Neural progenitor cell (in vitro differentiated cells): ENCODE results near the gene HAUS8. TPM values are rescaled to one million over a fixed set of nuclear protein-coding genes. Genes with fewer than 3 reads are reported as not detected.

Experiments
- DNase-seq: peaks from one replicate; pipeline ENCODE4 v3.0.0-alpha.2; 2016; ENCODE audit warnings: low spot score
- H2AFZ ChIP-seq: fragments of 200-600 bp; sonication (generic); replicated peaks from 2 replicates; pipeline ENCODE4 v1.6.1; 2016; ENCODE audit warnings: antibody characterized with exemption
- H3F3A ChIP-seq: fragments of 200-600 bp; sonication (generic); 2 replicates; pipeline ENCODE4 v1.6.1; 2016; ENCODE audit warnings: antibody characterized with exemption, low read depth
- H3K27ac ChIP-seq: fragments of 200-600 bp; sonication (generic); 2 replicates; pipeline ENCODE4 v1.5.1; 2016; ENCODE audit warnings: mild to moderate bottlenecking
- H3K27me3 ChIP-seq: fragments of 200-600 bp; sonication (generic); 2 replicates; pipeline ENCODE4 v1.6.1; 2016; ENCODE audit warnings: mild to moderate bottlenecking, moderate library complexity
- H3K36me3 ChIP-seq: fragments of 200-600 bp; sonication (generic); 2 replicates; pipeline ENCODE4 v1.5.1; 2016
- H3K4me1 ChIP-seq: fragments of 200-600 bp; sonication (generic); 2 replicates; pipeline ENCODE4 v1.6.1; 2016; ENCODE audit warnings: mixed run types
- H3K4me2 ChIP-seq: fragments of 200-600 bp; sonication (generic); 2 replicates; pipeline ENCODE4 v1.6.1; 2016
- H3K4me3 ChIP-seq: fragments of 200-600 bp; sonication (generic); 2 replicates; pipeline ENCODE4 v1.5.1; 2016
- H3K79me2 ChIP-seq: fragments of 200-600 bp; sonication (generic); 2 replicates; pipeline ENCODE4 v1.6.1; 2016; ENCODE audit warnings: low read depth
- H3K9ac ChIP-seq: fragments of 200-600 bp; sonication (generic); 2 replicates; pipeline ENCODE4 v1.6.1; 2016
- H3K9me3 ChIP-seq: fragments of 200-600 bp; sonication (generic); 2 replicates; pipeline ENCODE4 v1.5.1; 2016; ENCODE audit warnings: low read depth
- H4K20me1 ChIP-seq: fragments of 200-600 bp; sonication (generic); 2 replicates; pipeline ENCODE4 v1.6.1; 2016; ENCODE audit warnings: low read depth
- H3K27ac Mint-ChIP-seq: 3 replicates; pipeline ENCODE4 v1.8.0; 2021; ENCODE audit warnings: mixed read lengths
- H3K27me3 Mint-ChIP-seq: 2 replicates; pipeline ENCODE4 v1.8.0; 2022; ENCODE audit warnings: low read depth, mild to moderate bottlenecking, inconsistent platforms, moderate library complexity, mixed read lengths; ENCODE audit not compliant: insufficient read depth
- H3K36me3 Mint-ChIP-seq: 3 replicates; pipeline ENCODE4 v1.8.0; 2021; ENCODE audit warnings: mixed read lengths
- H3K4me1 Mint-ChIP-seq: 3 replicates; pipeline ENCODE4 v1.8.0; 2021; ENCODE audit warnings: mixed read lengths
- H3K4me3 Mint-ChIP-seq: 3 replicates; pipeline ENCODE4 v1.8.0; 2021; ENCODE audit warnings: mild to moderate bottlenecking, moderate library complexity, mixed read lengths
- H3K9me3 Mint-ChIP-seq: 3 replicates; pipeline ENCODE4 v1.8.0; 2020; ENCODE audit warnings: mixed read lengths
- CTCF ChIP-seq: fragments of 200-600 bp; sonication (generic); IDR thresholded peaks from 2 replicates; pipeline ENCODE4 v1.5.1; 2017; ENCODE audit warnings: antibody characterized with exemption, mild to moderate bottlenecking
- EZH2 ChIP-seq: fragments of 200-600 bp; sonication (generic); IDR thresholded peaks from 2 replicates; pipeline ENCODE4 v1.6.1; 2017; ENCODE audit warnings: antibody characterized with exemption, mild to moderate bottlenecking, moderate library complexity
- EZH2phosphoT487 ChIP-seq: fragments of 200-600 bp; sonication (generic); IDR thresholded peaks from 2 replicates; pipeline ENCODE4 v1.6.1; 2017; ENCODE audit warnings: antibody characterized with exemption
- total RNA-seq: library from RNA; depleted of rRNA; stranded (reverse); fragments of >200 nt; gene quantifications from 2 replicates; pipeline ENCODE4 v1.2.3, GENCODE V29; 2015; ENCODE audit warnings: low replicate concordance

The HAUS8 gene
- total RNA-seq, 1 donor from 2014 or later, result 15.6 TPM

- H3F3A ChIP-seq, result peaks cover 16% of the 10 kb centered on the region
- no peaks in the 10 kb centered on the region for H3K9me3 Mint-ChIP-seq
- H3K4me3 Mint-ChIP-seq, result no peak overlapping the region
Observed at GRCh38 chr19:17037966-17038500, 37.2 kb downstream of the HAUS8 start.

DNA sequence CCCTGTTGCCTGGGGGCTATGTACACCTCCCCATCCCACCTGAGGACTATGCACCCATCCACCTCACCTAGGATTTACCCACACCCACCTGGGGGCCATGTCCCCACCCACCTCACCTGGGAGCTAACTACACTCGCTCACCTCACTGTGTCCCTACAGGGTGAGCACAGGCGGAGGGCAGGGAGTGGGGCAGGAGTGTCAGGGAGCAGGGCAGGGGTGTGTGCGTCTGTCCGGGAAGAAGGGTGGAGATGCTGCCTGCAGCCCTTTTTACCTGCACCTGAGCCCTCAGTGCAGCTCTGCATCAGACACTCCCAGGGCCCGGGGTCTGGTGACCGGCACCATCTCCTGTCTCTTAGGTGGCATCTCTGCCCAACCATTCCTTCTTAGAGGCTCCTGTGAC lies 38.1 kb downstream of the HAUS8 start:
- no peaks in the 10 kb centered on the region for H3K9me3 Mint-ChIP-seq
- H3K27me3 Mint-ChIP-seq, result peaks cover 11% of the 10 kb centered on the region
- peaks cover 8% of the 10 kb centered on the region for H3K4me1 ChIP-seq
- no peak for TF ChIP-seq EZH2
- TF ChIP-seq EZH2phosphoT487, result no peak
- no peak for TF ChIP-seq CTCF
- no peak overlapping the region for H3K4me3 Mint-ChIP-seq
- no peak for DNase-seq
- H3K4me1 Mint-ChIP-seq, result peaks cover 7% of the 10 kb centered on the region
- no peak overlapping the region for H2AFZ ChIP-seq
- no peaks in the 10 kb centered on the region for H4K20me1 ChIP-seq
- H3K27me3 ChIP-seq, result no peaks in the 10 kb centered on the region
- no peaks in the 10 kb centered on the region for H3K36me3 ChIP-seq
- no peak overlapping the region for H3K27ac Mint-ChIP-seq
- H3K9me3 ChIP-seq, result no peaks in the 10 kb centered on the region
- H3F3A ChIP-seq, result peaks cover 8% of the 10 kb centered on the region
- H3K27ac ChIP-seq, result no peak overlapping the region
- no peak overlapping the region for H3K4me2 ChIP-seq
- H3K4me3 ChIP-seq, result no peak overlapping the region
- no peak overlapping the region for H3K9ac ChIP-seq
- no peaks in the 10 kb centered on the region for H3K79me2 ChIP-seq
- no peaks in the 10 kb centered on the region for H3K36me3 Mint-ChIP-seq

More at GRCh38 chr19:17037966-17038500, 37.2 kb downstream of the HAUS8 start:
- H3K4me2 ChIP-seq, result no peak overlapping the region
- TF ChIP-seq EZH2phosphoT487, result no peak
- TF ChIP-seq EZH2, result no peak
- TF ChIP-seq CTCF, result no peak
- H3K4me3 ChIP-seq, result no peak overlapping the region
- H3K27ac Mint-ChIP-seq, result no peak overlapping the region
- H2AFZ ChIP-seq, result no peak overlapping the region
- H4K20me1 ChIP-seq, result no peaks in the 10 kb centered on the region
- no peaks in the 10 kb centered on the region for H3K9me3 ChIP-seq
- peaks cover 14% of the 10 kb centered on the region for H3K4me1 ChIP-seq
- no peaks in the 10 kb centered on the region for H3K36me3 ChIP-seq
- peaks cover 11% of the 10 kb centered on the region for H3K27me3 Mint-ChIP-seq
- no peak overlapping the region for H3K27ac ChIP-seq
- H3K36me3 Mint-ChIP-seq, result no peaks in the 10 kb centered on the region
- no peak for DNase-seq
- H3K79me2 ChIP-seq, result no peaks in the 10 kb centered on the region
- H3K27me3 ChIP-seq, result no peaks in the 10 kb centered on the region
- peaks cover 10% of the 10 kb centered on the region for H3K4me1 Mint-ChIP-seq
- H3K9ac ChIP-seq, result no peak overlapping the region

DNA sequence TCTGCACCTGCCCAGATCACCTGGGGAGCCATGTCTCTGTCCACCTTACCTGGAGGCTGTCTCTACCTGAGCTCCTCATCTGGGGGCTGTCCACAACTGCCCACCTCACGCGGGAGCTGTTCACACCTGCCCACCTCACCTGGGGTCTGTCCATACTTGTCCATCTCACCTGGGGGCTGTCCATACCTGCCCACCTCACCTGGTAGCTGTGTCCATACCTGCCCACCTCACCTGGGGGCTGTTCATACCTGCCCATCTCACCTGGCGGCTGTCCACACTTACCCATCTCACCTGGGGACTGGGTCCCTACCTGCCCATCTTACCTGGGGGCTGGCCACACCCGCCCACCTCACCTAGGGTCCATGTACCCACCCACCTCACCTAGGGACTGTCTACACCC lies 38.6 kb downstream of the HAUS8 start:
- Histone ChIP-seq H3K9ac (no peak overlapping the region), H3K4me1 (peaks cover 2% of the 10 kb centered on the region), H2AFZ (no peak overlapping the region), H3K36me3 (no peaks in the 10 kb centered on the region), H3K79me2 (no peaks in the 10 kb centered on the region), H3K27me3 (no peaks in the 10 kb centered on the region), H3K9me3 (no peaks in the 10 kb centered on the region), H3K4me3 (no peak overlapping the region), H3K27ac (no peak overlapping the region), H4K20me1 (no peaks in the 10 kb centered on the region), H3K4me2 (no peak overlapping the region), H3F3A (peaks cover 3% of the 10 kb centered on the region)
- TF ChIP-seq CTCF (no peak), EZH2 (no peak), EZH2phosphoT487 (no peak)
- no peaks in the 10 kb centered on the region for H3K9me3 Mint-ChIP-seq
- H3K4me3 Mint-ChIP-seq, result no peak overlapping the region
- H3K4me1 Mint-ChIP-seq, result peaks cover 1% of the 10 kb centered on the region
- H3K27me3 Mint-ChIP-seq, result peaks cover 11% of the 10 kb centered on the region
- no peak overlapping the region for H3K27ac Mint-ChIP-seq
- H3K36me3 Mint-ChIP-seq, result no peaks in the 10 kb centered on the region
- no peak for DNase-seq
